ENCODE results near the gene ALG2. TPM values are rescaled to one million over a fixed set of nuclear protein-coding genes. Genes with fewer than 3 reads are reported as not detected.

Gene ALG2
- total RNA-seq, 1 donor from 2014 or later: 39.0 TPM

- H3K4me1 Mint-ChIP-seq (ENCODE audit: low read depth): peaks cover 45% of the 10 kb centered on the region
- H3K36me3 Mint-ChIP-seq (ENCODE audit: insufficient read depth): peaks cover 1% of the 10 kb centered on the region
- no peaks in the 10 kb centered on the region for H3K27me3 Mint-ChIP-seq
These were observed 42.5 kb downstream of the ALG2 start for GRCh38 chr9:99178912-99179872.

GRCh38 chr9:99177576-99178366 is 44.0 kb downstream of the ALG2 start:
- Mint-ChIP-seq H3K9me3 (ENCODE audit: low read depth) (no peaks in the 10 kb centered on the region), H3K27ac (peak overlapping the region; percentile 82), H3K27me3 (no peaks in the 10 kb centered on the region), H3K4me1 (ENCODE audit: low read depth) (peaks cover 55% of the 10 kb centered on the region), H3K36me3 (ENCODE audit: insufficient read depth) (peaks cover 1% of the 10 kb centered on the region), H3K4me3 (ENCODE audit: low read depth) (no peak overlapping the region)
- DNase-seq (ENCODE audit: low spot score, unreplicated experiment): no peak
- TF ChIP-seq CTCF (IDR thresholded peaks at IDR 0.05; ENCODE audit: unreplicated experiment): no peak

More at GRCh38 chr9:99178912-99179872, 42.5 kb downstream of the ALG2 start:
- peak overlapping the region; percentile 45 for H3K27ac Mint-ChIP-seq
- DNase-seq (ENCODE audit: low spot score, unreplicated experiment): no peak
- no peak overlapping the region for H3K4me3 Mint-ChIP-seq (ENCODE audit: low read depth)
- H3K9me3 Mint-ChIP-seq (ENCODE audit: low read depth): no peaks in the 10 kb centered on the region
- TF ChIP-seq CTCF (IDR thresholded peaks at IDR 0.05; ENCODE audit: unreplicated experiment): no peak

- peaks cover 1% of the 10 kb centered on the region for H3K36me3 Mint-ChIP-seq (ENCODE audit: insufficient read depth)
These were observed 45.2 kb downstream of the ALG2 start for GRCh38 chr9:99176527-99177013.

GRCh38 chr9:99173570-99174504 is 47.9 kb downstream of the ALG2 start:
- DNase-seq (ENCODE audit: low spot score, unreplicated experiment): no peak
- no peak for TF ChIP-seq CTCF (IDR thresholded peaks at IDR 0.05; ENCODE audit: unreplicated experiment)
- H3K36me3 Mint-ChIP-seq (ENCODE audit: insufficient read depth): no peaks in the 10 kb centered on the region
- no peaks in the 10 kb centered on the region for H3K9me3 Mint-ChIP-seq (ENCODE audit: low read depth)
- peaks cover 76% of the 10 kb centered on the region for H3K4me1 Mint-ChIP-seq (ENCODE audit: low read depth)
- H3K27ac Mint-ChIP-seq: peak overlapping the region; percentile 80
- no peaks in the 10 kb centered on the region for H3K27me3 Mint-ChIP-seq
- peak overlapping the region; percentile 14 for H3K4me3 Mint-ChIP-seq (ENCODE audit: low read depth)

More at GRCh38 chr9:99176527-99177013, 45.2 kb downstream of the ALG2 start:
- no peaks in the 10 kb centered on the region for H3K27me3 Mint-ChIP-seq
- H3K9me3 Mint-ChIP-seq (ENCODE audit: low read depth): no peaks in the 10 kb centered on the region
- H3K27ac Mint-ChIP-seq: peak overlapping the region; percentile 96
- no peak for TF ChIP-seq CTCF (IDR thresholded peaks at IDR 0.05; ENCODE audit: unreplicated experiment)
- H3K4me3 Mint-ChIP-seq (ENCODE audit: low read depth): peak overlapping the region; percentile 37
- no peak for DNase-seq (ENCODE audit: low spot score, unreplicated experiment)
- peaks cover 63% of the 10 kb centered on the region for H3K4me1 Mint-ChIP-seq (ENCODE audit: low read depth)
